IMR-90 (cell line): ENCODE results near the gene PLEKHB2. TPM values are rescaled to one million over a fixed set of nuclear protein-coding genes. Genes with fewer than 3 reads are reported as not detected.

Experiments
- ATAC-seq: fragments of 200-7000 bp; cut with Tn5 transposase; 2 replicates; pipeline ENCODE4 v1.9.1; 2020; ENCODE audit warnings: low read depth, mild to moderate bottlenecking, moderate library complexity
- BruUV-seq: library from RNA; stranded (reverse); fragments of 400-500 nt; replicated peaks from 2 replicates; lab custom pipeline; 2021; lab: Mats Ljungman, UMichigan
- CTCF ChIA-PET: fragments of 300-600 bp; formaldehyde crosslinking; extraction: SDS; loops from one replicate; lab custom pipeline; 2021; ENCODE audit warnings: antibody characterized with exemption; lab: Yijun Ruan, JAX
- POLR2A ChIA-PET: fragments of 300-600 bp; sonication (Branson Sonifier 250); formaldehyde crosslinking; loops from one replicate; lab custom pipeline; 2022; ENCODE audit warnings: antibody characterized with exemption; ENCODE audit not compliant: unreplicated experiment; lab: Charles Lee
- DNase-seq: peaks from one replicate; pipeline ENCODE4 v3.0.0; 2013
- H2AFZ ChIP-seq: replicated peaks from 2 replicates; pipeline ENCODE3; 2013; ENCODE audit warnings: low read length, mild to moderate bottlenecking; ENCODE audit not compliant: poor library complexity
- H2AK5ac ChIP-seq: 2 replicates; pipeline ENCODE4 v1.6.1; 2013; ENCODE audit warnings: low read depth, low read length, inconsistent platforms
- H2AK9ac ChIP-seq: replicated peaks from 2 replicates; pipeline ENCODE3; 2013; ENCODE audit warnings: mild to moderate bottlenecking, low read depth, low read length, moderate library complexity; ENCODE audit not compliant: poor library complexity
- H2BK120ac ChIP-seq: 2 replicates; pipeline ENCODE4 v1.6.1; 2013; ENCODE audit warnings: low read depth, low read length, inconsistent platforms
- H2BK15ac ChIP-seq: 3 replicates; pipeline ENCODE4 v1.6.1; 2013; ENCODE audit warnings: low read depth, low read length, inconsistent platforms
- H2BK20ac ChIP-seq: 2 replicates; pipeline ENCODE4 v1.6.1; 2013; ENCODE audit warnings: low read depth, mild to moderate bottlenecking, inconsistent platforms, low read length, moderate library complexity
- H2BK5ac ChIP-seq: 2 replicates; pipeline ENCODE4 v1.6.1; 2013; ENCODE audit warnings: mild to moderate bottlenecking, low read depth, low read length, inconsistent platforms; ENCODE audit not compliant: poor library complexity, severe bottlenecking
- H3K14ac ChIP-seq: replicated peaks from 2 replicates; pipeline ENCODE4 v1.6.1; 2013; ENCODE audit warnings: low read depth, low read length, inconsistent platforms
- H3K18ac ChIP-seq: 2 replicates; pipeline ENCODE4 v1.6.1; 2013; ENCODE audit warnings: low read depth, low read length, control low read depth
- H3K23ac ChIP-seq: 2 replicates; pipeline ENCODE4 v1.6.1; 2013; ENCODE audit warnings: low read depth, low read length, inconsistent platforms
- H3K27ac ChIP-seq: 2 replicates; pipeline ENCODE4 v1.5.1; 2013; ENCODE audit warnings: mild to moderate bottlenecking, control low read depth, low read length; ENCODE audit not compliant: insufficient read depth
- H3K27me3 ChIP-seq: 2 replicates; pipeline ENCODE4 v1.6.1; 2013; ENCODE audit warnings: low read length; ENCODE audit not compliant: control insufficient read depth, insufficient read depth
- H3K36me3 ChIP-seq: 2 replicates; pipeline ENCODE4 v1.6.1; 2013; ENCODE audit warnings: low read length, mixed read lengths; ENCODE audit not compliant: control insufficient read depth, insufficient read depth
- H3K4ac ChIP-seq: 2 replicates; pipeline ENCODE4 v1.6.1; 2013; ENCODE audit warnings: low read depth, low read length, inconsistent platforms
- H3K4me1 ChIP-seq: 2 replicates; pipeline ENCODE4 v1.6.1; 2013; ENCODE audit warnings: low read length, mixed read lengths; ENCODE audit not compliant: control insufficient read depth, insufficient read depth
- H3K4me2 ChIP-seq: 2 replicates; pipeline ENCODE4 v1.6.1; 2013; ENCODE audit warnings: low read depth, mild to moderate bottlenecking, control low read depth, low read length, moderate library complexity
- H3K4me3 ChIP-seq: 2 replicates; pipeline ENCODE4 v1.5.1; 2013; ENCODE audit warnings: low read depth, mild to moderate bottlenecking, control low read depth, low read length, moderate library complexity; ENCODE audit not compliant: insufficient read depth
- H3K56ac ChIP-seq: 2 replicates; pipeline ENCODE4 v1.6.1; 2013; ENCODE audit warnings: low read length, inconsistent platforms; ENCODE audit not compliant: insufficient read depth; ENCODE audit errors: extremely low read depth
- H3K79me1 ChIP-seq, 2 experiments: 2 replicates each; pipeline ENCODE4 v1.6.1; 2013; ENCODE audit warnings: low read length in 2 of 2, inconsistent platforms in 1 of 2, low read depth in 1 of 2
- H3K9ac ChIP-seq: 2 replicates; pipeline ENCODE4 v1.6.1; 2013; ENCODE audit warnings: low read depth, low read length, control low read depth
- H3K9me1 ChIP-seq: 2 replicates; pipeline ENCODE4 v1.6.1; 2013; ENCODE audit warnings: low read length, inconsistent platforms; ENCODE audit not compliant: insufficient read depth
- H3K9me3 ChIP-seq: 2 replicates; pipeline ENCODE4 v1.6.1; 2013; ENCODE audit warnings: low read length; ENCODE audit not compliant: control insufficient read depth, insufficient read depth
- H4K20me1 ChIP-seq: 2 replicates; pipeline ENCODE4 v1.6.1; 2013; ENCODE audit warnings: low read length, inconsistent platforms; ENCODE audit not compliant: insufficient read depth
- H4K5ac ChIP-seq: 2 replicates; pipeline ENCODE4 v1.6.1; 2013; ENCODE audit warnings: mild to moderate bottlenecking, low read depth, low read length, control low read depth
- H4K8ac ChIP-seq, 2 experiments: 2 replicates each; pipeline ENCODE4 v1.6.1; 2013; ENCODE audit warnings: low read depth in 2 of 2, low read length in 2 of 2, control low read depth in 1 of 2, inconsistent platforms in 1 of 2
- H4K91ac ChIP-seq: 2 replicates; pipeline ENCODE4 v1.6.1; 2013; ENCODE audit warnings: low read depth, low read length, inconsistent platforms; ENCODE audit not compliant: insufficient read depth
- BHLHE40 ChIP-seq: fragments of 150-350 bp; IDR thresholded peaks from 2 replicates; pipeline ENCODE4 v1.6.1; 2016; ENCODE audit warnings: mild to moderate bottlenecking, low read depth, low read length
- CEBPB ChIP-seq: IDR thresholded peaks from 2 replicates; pipeline ENCODE4 v1.6.1; 2012; ENCODE audit warnings: low read depth, low read length, improper control_type of control experiment
- CHD1 ChIP-seq: IDR thresholded peaks from 2 replicates; pipeline ENCODE4 v1.6.1; 2012; ENCODE audit warnings: low read depth, low read length, improper control_type of control experiment
- FOS ChIP-seq: fragments of 150-350 bp; IDR thresholded peaks from 2 replicates; pipeline ENCODE4 v1.6.1; 2016; ENCODE audit warnings: low read depth, low read length
- NFE2L2 ChIP-seq: fragments of 150-350 bp; IDR thresholded peaks from 2 replicates; pipeline ENCODE4 v1.6.1; 2016; ENCODE audit warnings: low read depth, mild to moderate bottlenecking, low read length
- POLR2A ChIP-seq: IDR thresholded peaks from 2 replicates; pipeline ENCODE4 v1.6.1; 2012; ENCODE audit warnings: mild to moderate bottlenecking, low read depth, low read length
- RAD21 ChIP-seq: IDR thresholded peaks from 2 replicates; pipeline ENCODE4 v1.6.1; 2012; ENCODE audit warnings: low read length, improper control_type of control experiment
- RCOR1 ChIP-seq: IDR thresholded peaks from 2 replicates; pipeline ENCODE4 v1.6.1; 2012; ENCODE audit warnings: mild to moderate bottlenecking, low read length, improper control_type of control experiment; ENCODE audit not compliant: insufficient replicate concordance
- RFX5 ChIP-seq: IDR thresholded peaks from 2 replicates; pipeline ENCODE4 v1.8.0; 2012; ENCODE audit warnings: low read depth, mild to moderate bottlenecking, low read length, moderate library complexity
- SMC3 ChIP-seq: fragments of 150-350 bp; IDR thresholded peaks from 2 replicates; pipeline ENCODE4 v1.6.1; 2016; ENCODE audit warnings: low read depth, mild to moderate bottlenecking, antibody characterized with exemption, low read length, moderate library complexity
- WGBS, 2 experiments: methylation state at CpG; one replicate each; pipeline versions ENCODE4 v1.1.5 to v1.1.7; 2013; ENCODE audit warnings: missing lambda C conversion rate in 2 of 2; ENCODE audit not compliant: insufficient read length in 1 of 2; ENCODE audit errors: extremely low coverage in 2 of 2; 5-methylcytosine and 5-hydroxymethylcytosine counted together
- dilution Hi-C: fragments of 300-500 bp; cut with HindIII; formaldehyde crosslinking; loops from one replicate; pipeline ENCODE4 v1.14.3; 2018; ENCODE audit warnings: low sequenced_read_pairs; ENCODE audit not compliant: unreplicated experiment
- in situ Hi-C: fragments of 300-500 bp; cut with MboI; formaldehyde crosslinking; loops from 3 replicates; pipeline ENCODE4 v1.14.3; 2019; ENCODE audit warnings: low sequenced_read_pairs, inconsistent platforms, mixed read lengths
- intact Hi-C: fragments of 100-400 bp; cut with micrococcal nuclease; formaldehyde crosslinking; loops from 2 replicates; pipeline ENCODE4 v1.10.0; 2022
- polyA plus RNA-seq, 3 experiments: library from polyadenylated mRNA; depleted of rRNA; stranded (reverse); fragments of >200 nt; gene quantifications; 2 replicates each; pipeline ENCODE4 v1.2.3, GENCODE V29; 2012; ENCODE audit warnings: low replicate concordance in 1 of 3
- total RNA-seq: library from RNA; depleted of rRNA; stranded (reverse); fragments of >200 nt; gene quantifications from 2 replicates; pipeline ENCODE4 v1.2.3, GENCODE V29; 2012
- TF ChIP-seq, protein P1 (sequence below): fragments of 150-350 bp; IDR thresholded peaks from 2 replicates; pipeline ENCODE4 v1.6.1; 2017; ENCODE audit warnings: mild to moderate bottlenecking, antibody characterized with exemption, low read length, low read depth
- TF ChIP-seq, protein P2 (sequence below): conservative IDR thresholded peaks from 2 replicates; pipeline ENCODE4 v1.5.1; 2012; ENCODE audit warnings: mild to moderate bottlenecking, low read depth, low read length, improper control_type of control experiment

PLEKHB2 gene
- total and polyA plus RNA-seq, 2 of the 4 experiments (the other 2 are of a cell fraction): 62.9 to 82.1 TPM

DNA sequence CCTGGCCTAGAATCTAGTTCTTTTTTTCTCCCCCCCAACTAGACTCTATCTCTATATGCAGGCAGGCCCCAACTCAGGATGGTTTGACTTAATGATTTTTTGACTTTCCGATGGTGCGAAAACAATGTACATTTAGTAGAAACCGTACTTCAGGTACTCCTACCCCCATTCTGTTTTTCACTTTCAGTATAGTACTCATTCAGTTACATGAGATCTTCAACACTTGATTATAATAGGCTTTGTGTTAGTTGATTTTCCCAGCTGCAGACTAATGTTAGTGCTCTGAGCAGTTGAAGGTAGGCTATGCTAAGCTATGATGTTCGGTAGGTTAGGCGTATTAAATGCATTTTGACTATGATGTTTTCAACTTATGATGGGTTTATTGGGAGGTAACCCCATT lies 37.7 kb downstream of the PLEKHB2 start:
- H4K20me1 ChIP-seq: peaks cover 11% of the 10 kb centered on the region; the same call in 1 of the 2 replicates
- ChIA-PET CTCF (interaction anchor here (0.6 kb wide), 1 partner anchor 384 kb away, joined by 3 read pairs; no protein-coding TSS in a partner anchor), POLR2A (no interaction called here)
- no peak overlapping the region for H3K56ac ChIP-seq
- TF ChIP-seq BHLHE40: no peak
- no peak for TF ChIP-seq NFE2L2
- TF ChIP-seq POLR2A: no peak
- TF ChIP-seq RAD21: no peak
- TF ChIP-seq SMC3: no peak
- TF ChIP-seq CHD1: no peak
- no peak for TF ChIP-seq RCOR1
- no peak for TF ChIP-seq CEBPB
- TF ChIP-seq RFX5: no peak
- TF ChIP-seq, protein P1, sequence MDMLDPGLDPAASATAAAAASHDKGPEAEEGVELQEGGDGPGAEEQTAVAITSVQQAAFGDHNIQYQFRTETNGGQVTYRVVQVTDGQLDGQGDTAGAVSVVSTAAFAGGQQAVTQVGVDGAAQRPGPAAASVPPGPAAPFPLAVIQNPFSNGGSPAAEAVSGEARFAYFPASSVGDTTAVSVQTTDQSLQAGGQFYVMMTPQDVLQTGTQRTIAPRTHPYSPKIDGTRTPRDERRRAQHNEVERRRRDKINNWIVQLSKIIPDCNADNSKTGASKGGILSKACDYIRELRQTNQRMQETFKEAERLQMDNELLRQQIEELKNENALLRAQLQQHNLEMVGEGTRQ: no peak
- no peak for TF ChIP-seq FOS
- TF ChIP-seq, protein P2, sequence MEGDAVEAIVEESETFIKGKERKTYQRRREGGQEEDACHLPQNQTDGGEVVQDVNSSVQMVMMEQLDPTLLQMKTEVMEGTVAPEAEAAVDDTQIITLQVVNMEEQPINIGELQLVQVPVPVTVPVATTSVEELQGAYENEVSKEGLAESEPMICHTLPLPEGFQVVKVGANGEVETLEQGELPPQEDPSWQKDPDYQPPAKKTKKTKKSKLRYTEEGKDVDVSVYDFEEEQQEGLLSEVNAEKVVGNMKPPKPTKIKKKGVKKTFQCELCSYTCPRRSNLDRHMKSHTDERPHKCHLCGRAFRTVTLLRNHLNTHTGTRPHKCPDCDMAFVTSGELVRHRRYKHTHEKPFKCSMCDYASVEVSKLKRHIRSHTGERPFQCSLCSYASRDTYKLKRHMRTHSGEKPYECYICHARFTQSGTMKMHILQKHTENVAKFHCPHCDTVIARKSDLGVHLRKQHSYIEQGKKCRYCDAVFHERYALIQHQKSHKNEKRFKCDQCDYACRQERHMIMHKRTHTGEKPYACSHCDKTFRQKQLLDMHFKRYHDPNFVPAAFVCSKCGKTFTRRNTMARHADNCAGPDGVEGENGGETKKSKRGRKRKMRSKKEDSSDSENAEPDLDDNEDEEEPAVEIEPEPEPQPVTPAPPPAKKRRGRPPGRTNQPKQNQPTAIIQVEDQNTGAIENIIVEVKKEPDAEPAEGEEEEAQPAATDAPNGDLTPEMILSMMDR: no peak
- peaks cover 29 to 40% of the 10 kb centered on the region in 2 experiments for H3K79me1 ChIP-seq
- no peak overlapping the region for H3K14ac ChIP-seq
- H3K9ac ChIP-seq: no peak overlapping the region
- no peak overlapping the region for H4K5ac ChIP-seq
- no TSS peak for BruUV-seq
- no peak overlapping the region for H4K8ac ChIP-seq
- no peak overlapping the region for H3K23ac ChIP-seq
- no peak overlapping the region for H2BK120ac ChIP-seq
- dilution Hi-C loops: no loop called here
- ATAC-seq: no peak
- H3K18ac ChIP-seq: no peak overlapping the region
- no peak overlapping the region for H3K4me3 ChIP-seq
- H3K36me3 ChIP-seq: peaks cover 38% of the 10 kb centered on the region
- H2AFZ ChIP-seq: no peak overlapping the region
- H3K27me3 ChIP-seq: no peaks in the 10 kb centered on the region
- no peak overlapping the region for H3K27ac ChIP-seq
- no peak overlapping the region for H2AK5ac ChIP-seq
- no peak overlapping the region for H2BK20ac ChIP-seq
- no peaks in the 10 kb centered on the region for H3K4me1 ChIP-seq
- no peak overlapping the region for H3K4me2 ChIP-seq
- no peak overlapping the region for H2BK15ac ChIP-seq
- in situ Hi-C loops: no loop called here
- no peak overlapping the region for H2AK9ac ChIP-seq
- H3K4ac ChIP-seq: no peak overlapping the region
- peaks cover 11% of the 10 kb centered on the region for H3K9me1 ChIP-seq
- intact Hi-C loops: no loop called here
- no peaks in the 10 kb centered on the region for H3K9me3 ChIP-seq
- no peak overlapping the region for H2BK5ac ChIP-seq
- H4K91ac ChIP-seq: no peak overlapping the region
- WGBS, 2 experiments: no CpG with 5 or more reads among the region's 5 CpGs
- DNase-seq: no peak
